VCaP (cell line): ENCODE measurements around the gene CDH18.

Experiments
- H3K27ac ChIP-seq: fragments of 450-650 bp; 2 replicates; pipeline ENCODE4 v1.5.1; 2017
- TF ChIP-seq, protein P1 (sequence below): fragments of 450-650 bp; conservative IDR thresholded peaks from 2 replicates; pipeline ENCODE4 v1.5.1; 2017; ENCODE audit warnings: mild to moderate bottlenecking, moderate library complexity

Gene CDH18

DNA sequence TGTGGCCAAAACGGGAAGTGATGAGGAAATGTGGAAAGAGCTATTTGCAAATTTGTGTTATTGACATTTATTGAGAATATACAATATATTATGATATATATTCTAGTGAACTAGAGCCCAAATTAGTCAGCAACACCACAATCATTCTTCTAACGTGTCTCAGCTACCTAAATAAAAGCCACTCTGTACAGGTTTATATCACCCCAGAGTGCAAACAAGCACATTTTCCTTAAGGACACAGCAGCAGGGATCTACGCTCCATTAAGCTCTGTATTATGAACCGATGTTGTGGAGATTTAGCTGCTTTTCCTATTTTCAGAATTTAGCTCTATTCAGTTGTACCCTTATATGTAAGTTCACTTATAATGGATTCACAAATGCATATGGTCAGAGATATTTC is 77.9 kb downstream of the CDH18 start:
- no peak overlapping the region for H3K27ac ChIP-seq
- TF ChIP-seq, protein P1, sequence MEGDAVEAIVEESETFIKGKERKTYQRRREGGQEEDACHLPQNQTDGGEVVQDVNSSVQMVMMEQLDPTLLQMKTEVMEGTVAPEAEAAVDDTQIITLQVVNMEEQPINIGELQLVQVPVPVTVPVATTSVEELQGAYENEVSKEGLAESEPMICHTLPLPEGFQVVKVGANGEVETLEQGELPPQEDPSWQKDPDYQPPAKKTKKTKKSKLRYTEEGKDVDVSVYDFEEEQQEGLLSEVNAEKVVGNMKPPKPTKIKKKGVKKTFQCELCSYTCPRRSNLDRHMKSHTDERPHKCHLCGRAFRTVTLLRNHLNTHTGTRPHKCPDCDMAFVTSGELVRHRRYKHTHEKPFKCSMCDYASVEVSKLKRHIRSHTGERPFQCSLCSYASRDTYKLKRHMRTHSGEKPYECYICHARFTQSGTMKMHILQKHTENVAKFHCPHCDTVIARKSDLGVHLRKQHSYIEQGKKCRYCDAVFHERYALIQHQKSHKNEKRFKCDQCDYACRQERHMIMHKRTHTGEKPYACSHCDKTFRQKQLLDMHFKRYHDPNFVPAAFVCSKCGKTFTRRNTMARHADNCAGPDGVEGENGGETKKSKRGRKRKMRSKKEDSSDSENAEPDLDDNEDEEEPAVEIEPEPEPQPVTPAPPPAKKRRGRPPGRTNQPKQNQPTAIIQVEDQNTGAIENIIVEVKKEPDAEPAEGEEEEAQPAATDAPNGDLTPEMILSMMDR = no peak

DNA sequence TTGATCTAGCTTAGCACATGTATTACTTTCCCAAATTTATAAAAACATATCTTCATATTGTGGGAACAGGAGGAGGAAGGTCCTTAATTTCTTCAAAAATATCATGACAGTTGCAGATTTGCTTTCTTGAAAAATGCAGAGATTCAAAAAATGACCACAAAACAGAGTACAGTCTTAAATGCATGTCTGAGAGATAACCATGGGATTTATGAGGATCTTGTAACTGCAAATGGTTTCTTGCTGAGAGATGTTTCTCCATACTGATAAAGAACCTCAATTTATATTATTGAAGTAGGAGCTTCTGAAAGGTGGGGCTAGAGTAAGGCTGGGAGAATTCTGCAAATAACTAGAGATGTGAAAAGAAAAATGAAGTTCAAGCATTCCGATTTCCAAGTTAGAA is 83.2 kb downstream of the CDH18 start:
- TF ChIP-seq, protein P1 = no peak

DNA sequence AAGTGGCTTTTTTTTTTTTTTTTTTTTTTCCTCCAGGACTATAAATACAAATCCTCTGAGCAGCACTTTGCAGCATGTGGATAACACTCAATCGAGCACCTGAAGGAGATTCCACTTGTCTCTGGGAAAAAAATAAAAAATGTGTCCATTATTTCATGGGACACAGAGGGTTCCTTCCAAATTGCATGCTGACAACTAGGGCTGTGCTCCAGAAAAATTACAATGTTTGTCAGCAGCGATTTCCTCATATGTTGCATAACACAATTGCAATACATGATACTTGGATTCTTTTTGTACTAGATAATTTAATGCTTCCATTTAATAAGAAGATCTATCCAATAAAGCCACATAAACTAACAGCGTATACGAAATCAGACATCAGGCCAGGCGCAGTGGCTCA is 84.4 kb downstream of the CDH18 start:
- no peak overlapping the region for H3K27ac ChIP-seq
- TF ChIP-seq, protein P1 = no peak

More for the DNA sequence above, 83.2 kb downstream of the CDH18 start:
- no peak overlapping the region for H3K27ac ChIP-seq

DNA sequence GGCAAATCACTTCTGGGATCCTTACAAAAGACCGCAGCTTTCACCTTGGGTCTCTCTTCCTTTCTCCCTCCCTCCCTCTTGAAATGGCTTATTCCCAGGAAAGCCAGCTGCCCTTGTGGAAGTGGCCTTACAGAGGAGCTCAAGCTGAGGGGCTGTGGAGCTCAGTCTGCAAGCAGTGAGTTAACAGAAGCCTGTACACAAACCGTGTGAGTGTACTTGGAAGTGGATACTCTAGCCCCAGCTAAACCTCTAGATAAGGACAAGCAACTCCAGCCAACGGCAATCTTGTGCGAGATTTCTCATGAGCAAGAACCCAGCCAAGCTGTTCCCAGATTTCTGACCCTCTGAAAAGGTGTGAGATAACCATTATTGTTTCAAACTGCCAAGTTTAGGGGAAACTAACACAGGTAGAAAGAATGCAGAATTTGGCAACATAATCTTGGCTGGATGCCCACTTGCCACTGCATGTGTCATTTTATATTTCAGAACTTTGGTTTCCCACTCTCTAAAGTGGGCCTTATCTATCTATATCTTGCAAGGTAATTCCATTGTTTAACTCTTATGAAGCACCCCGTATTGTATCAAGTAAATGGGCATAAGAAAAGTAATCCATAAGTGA is 85.6 kb downstream of the CDH18 start:
- TF ChIP-seq, protein P1 = no peak
- H3K27ac ChIP-seq = no peak overlapping the region

DNA sequence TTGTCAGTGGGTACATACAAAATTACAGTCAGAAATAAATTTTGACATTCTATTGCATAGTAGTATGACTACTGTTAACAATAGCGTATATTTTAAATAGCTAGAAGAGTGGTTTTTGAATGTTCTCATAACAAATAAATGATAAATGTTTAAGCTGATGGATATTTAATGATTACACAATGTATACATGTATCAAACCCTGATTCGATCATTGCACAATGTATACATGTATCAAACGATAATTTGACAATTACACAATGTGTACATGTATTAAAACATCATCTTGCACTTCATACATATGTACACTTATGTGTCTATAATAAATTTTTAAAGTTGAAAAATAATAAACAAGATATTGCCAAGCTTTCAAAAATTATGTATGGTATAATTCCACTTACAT is 87.7 kb downstream of the CDH18 start:
- TF ChIP-seq, protein P1 = no peak

DNA sequence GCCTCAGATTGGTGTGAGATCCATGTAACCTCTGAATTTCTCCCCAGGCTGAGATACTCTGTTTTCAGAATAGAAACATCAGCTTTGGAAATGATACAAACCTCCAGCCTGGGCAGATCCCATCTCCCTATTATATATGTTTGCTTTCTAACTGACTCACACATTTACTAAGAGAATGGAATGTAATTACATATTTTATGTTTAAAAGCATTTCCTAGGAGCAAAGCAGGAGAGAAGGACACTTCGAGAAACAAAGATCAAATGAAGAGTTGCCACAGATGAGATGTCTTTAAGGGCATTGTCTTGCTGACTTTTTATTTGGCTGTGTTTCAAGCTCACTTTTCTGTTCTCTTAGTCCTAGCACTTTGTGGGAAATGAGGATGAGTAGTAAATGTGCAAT is 96.3 kb downstream of the CDH18 start:
- TF ChIP-seq, protein P1 = no peak
- H3K27ac ChIP-seq = no peak overlapping the region

More for the DNA sequence above, 87.7 kb downstream of the CDH18 start:
- H3K27ac ChIP-seq = no peak overlapping the region

DNA sequence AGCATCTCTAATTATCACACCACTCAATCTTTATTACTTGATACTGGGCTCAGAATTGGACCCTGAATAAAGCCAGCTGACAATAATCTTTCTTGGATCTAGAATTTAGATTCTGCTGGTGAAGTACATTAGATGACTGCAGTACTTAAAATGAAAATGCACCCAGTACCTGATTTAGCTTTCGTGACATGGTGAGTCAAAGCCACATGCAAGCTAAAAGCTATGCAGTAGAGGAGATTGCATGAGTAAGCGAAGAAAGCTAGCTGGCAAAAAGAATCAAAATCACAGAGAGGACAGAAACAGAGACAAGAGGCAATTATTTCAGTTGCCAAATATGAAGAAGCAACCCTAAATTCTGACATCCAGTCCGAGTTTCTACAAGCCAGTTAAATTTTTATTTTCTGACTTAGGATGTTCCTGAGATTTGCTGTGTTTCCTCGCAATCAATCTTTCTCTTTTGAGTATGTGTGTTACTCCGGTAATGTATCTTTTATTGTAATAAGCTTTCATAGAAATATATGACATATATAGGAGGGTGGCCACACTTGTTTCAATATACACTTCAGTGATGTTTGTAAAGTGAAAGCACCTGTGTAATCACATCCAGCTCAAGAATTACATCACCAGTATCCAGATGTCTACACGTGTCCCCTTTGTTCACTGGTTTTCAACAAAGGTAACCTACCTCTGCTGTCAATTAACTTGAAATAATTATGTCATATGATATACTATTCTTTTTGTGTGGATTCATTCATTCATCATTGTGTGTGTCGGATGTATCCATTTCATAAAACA is 101.7 kb downstream of the CDH18 start:
- no peak overlapping the region for H3K27ac ChIP-seq
- TF ChIP-seq, protein P1 = no peak
